ENCODE data around the gene RIGI. TPM values are rescaled to one million over a fixed set of nuclear protein-coding genes. Genes with fewer than 3 reads are reported as not detected.

RIGI gene
- total RNA-seq, 1 donor from 2014 or later = 5.8 TPM

DNA sequence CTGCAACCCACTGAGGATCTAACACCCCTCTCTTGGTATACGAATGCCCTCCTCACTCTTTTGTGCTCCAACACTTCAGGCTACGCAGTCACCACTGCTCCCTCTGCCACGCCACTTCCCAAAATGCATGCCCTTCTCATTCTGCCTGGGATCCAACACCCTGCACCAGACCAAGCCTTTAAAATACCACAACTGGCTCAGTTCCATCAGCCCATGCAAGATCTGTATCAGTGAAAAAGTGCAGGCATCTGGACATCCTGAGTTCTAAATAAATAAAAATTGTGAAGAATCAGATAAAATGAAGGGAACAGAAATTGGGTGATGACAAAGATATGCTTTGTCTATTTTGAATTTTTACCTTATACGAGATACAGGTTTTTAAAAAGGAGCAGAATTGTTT lies 44.3 kb upstream of the RIGI start:
- no peak overlapping the region for H3K4me3 Mint-ChIP-seq

DNA sequence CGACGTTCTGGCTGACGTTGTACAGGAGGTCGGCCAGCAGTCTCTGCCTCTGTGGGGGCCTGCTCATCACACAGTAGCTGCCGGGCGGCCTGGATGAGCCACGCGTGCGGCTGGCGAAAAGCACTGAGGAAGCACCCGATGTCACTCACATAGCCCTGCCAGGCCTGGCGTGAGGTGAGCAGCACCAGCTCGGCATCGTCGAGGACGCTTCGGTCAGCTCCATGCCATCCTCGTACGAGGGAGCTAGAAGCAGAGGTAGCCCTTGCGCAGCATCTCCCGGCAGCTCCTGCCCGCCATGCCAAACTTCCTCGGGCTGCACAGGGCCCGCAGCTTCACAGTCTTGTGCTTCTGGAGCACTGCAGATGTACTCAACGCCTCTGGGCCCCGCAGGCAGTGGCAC lies 40.8 kb upstream of the RIGI start:
- DNase-seq (ENCODE audit: extremely low spot score, unreplicated experiment) = no peak
- Mint-ChIP-seq H3K36me3 (peaks cover 19% of the 10 kb centered on the region), H3K27me3 (no peaks in the 10 kb centered on the region), H3K4me3 (no peak overlapping the region), H3K4me1 (ENCODE audit: unreplicated experiment) (no peaks in the 10 kb centered on the region), H3K9me3 (no peaks in the 10 kb centered on the region), H3K27ac (no peak overlapping the region)
- TF ChIP-seq, protein P1, sequence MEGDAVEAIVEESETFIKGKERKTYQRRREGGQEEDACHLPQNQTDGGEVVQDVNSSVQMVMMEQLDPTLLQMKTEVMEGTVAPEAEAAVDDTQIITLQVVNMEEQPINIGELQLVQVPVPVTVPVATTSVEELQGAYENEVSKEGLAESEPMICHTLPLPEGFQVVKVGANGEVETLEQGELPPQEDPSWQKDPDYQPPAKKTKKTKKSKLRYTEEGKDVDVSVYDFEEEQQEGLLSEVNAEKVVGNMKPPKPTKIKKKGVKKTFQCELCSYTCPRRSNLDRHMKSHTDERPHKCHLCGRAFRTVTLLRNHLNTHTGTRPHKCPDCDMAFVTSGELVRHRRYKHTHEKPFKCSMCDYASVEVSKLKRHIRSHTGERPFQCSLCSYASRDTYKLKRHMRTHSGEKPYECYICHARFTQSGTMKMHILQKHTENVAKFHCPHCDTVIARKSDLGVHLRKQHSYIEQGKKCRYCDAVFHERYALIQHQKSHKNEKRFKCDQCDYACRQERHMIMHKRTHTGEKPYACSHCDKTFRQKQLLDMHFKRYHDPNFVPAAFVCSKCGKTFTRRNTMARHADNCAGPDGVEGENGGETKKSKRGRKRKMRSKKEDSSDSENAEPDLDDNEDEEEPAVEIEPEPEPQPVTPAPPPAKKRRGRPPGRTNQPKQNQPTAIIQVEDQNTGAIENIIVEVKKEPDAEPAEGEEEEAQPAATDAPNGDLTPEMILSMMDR (conservative IDR thresholded peaks at IDR 0.05) = no peak

More for the DNA sequence above, 44.3 kb upstream of the RIGI start:
- H3K27ac Mint-ChIP-seq = no peak overlapping the region
- H3K36me3 Mint-ChIP-seq = peaks cover 16% of the 10 kb centered on the region
- no peak for DNase-seq (ENCODE audit: extremely low spot score, unreplicated experiment)
- no peaks in the 10 kb centered on the region for H3K4me1 Mint-ChIP-seq (ENCODE audit: unreplicated experiment)
- H3K27me3 Mint-ChIP-seq = no peaks in the 10 kb centered on the region
- no peaks in the 10 kb centered on the region for H3K9me3 Mint-ChIP-seq
- TF ChIP-seq, protein P1 (conservative IDR thresholded peaks at IDR 0.05) = no peak

DNA sequence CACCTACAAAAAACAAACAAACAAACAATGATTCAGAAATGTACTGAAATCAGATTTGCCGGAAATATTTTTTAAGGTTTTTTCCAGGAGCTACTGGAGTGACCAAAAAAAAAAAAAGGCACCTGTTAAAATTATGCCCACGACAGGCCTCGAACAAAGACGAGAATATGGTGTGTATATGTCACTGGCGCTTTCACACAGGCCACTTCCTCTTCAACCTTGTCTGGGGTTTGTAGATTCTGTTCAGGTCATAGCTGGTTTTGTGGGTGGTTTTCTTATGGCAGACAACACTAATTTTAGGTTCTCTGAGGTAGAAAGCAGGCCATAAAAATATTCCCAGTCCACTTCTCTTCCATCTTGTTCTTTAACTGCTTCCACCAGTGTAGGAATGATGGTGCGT lies 40.0 kb upstream of the RIGI start:
- peaks cover 22% of the 10 kb centered on the region for H3K36me3 Mint-ChIP-seq
- no peak overlapping the region for H3K4me3 Mint-ChIP-seq
- no peaks in the 10 kb centered on the region for H3K4me1 Mint-ChIP-seq (ENCODE audit: unreplicated experiment)
- H3K27me3 Mint-ChIP-seq = no peaks in the 10 kb centered on the region
- no peaks in the 10 kb centered on the region for H3K9me3 Mint-ChIP-seq
- TF ChIP-seq, protein P1 (conservative IDR thresholded peaks at IDR 0.05) = no peak
- no peak for DNase-seq (ENCODE audit: extremely low spot score, unreplicated experiment)
- H3K27ac Mint-ChIP-seq = no peak overlapping the region

DNA sequence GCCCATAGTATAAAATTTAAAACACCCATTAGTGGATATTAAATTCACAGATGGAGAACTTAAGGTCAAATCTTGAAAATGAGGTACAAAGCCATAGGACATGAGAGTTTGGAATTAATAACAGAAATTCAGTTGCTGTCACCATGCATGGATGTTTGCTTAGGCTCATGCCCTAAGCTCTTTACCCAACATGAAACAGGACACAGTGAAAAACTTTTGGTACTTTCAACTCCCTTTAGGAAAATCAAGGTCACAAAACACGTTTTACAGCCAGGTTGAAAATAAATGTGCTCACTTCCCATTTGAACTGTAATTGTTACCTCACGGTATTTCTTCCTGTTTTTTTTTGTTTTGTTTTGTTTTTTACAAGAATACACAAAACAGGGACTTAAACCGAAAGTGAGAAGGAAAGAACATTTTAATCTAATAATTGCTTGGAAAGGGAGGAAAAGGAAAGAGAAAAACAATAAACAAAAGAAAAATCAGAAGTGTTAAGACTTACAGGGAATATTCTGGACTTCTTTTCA lies 32.5 kb upstream of the RIGI start:
- Mint-ChIP-seq H3K36me3 (peaks cover 11% of the 10 kb centered on the region), H3K27ac (no peak overlapping the region), H3K4me1 (ENCODE audit: unreplicated experiment) (no peaks in the 10 kb centered on the region), H3K9me3 (no peaks in the 10 kb centered on the region), H3K4me3 (no peak overlapping the region), H3K27me3 (no peaks in the 10 kb centered on the region)
- DNase-seq (ENCODE audit: extremely low spot score, unreplicated experiment) = no peak
- TF ChIP-seq, protein P1 (conservative IDR thresholded peaks at IDR 0.05) = no peak

DNA sequence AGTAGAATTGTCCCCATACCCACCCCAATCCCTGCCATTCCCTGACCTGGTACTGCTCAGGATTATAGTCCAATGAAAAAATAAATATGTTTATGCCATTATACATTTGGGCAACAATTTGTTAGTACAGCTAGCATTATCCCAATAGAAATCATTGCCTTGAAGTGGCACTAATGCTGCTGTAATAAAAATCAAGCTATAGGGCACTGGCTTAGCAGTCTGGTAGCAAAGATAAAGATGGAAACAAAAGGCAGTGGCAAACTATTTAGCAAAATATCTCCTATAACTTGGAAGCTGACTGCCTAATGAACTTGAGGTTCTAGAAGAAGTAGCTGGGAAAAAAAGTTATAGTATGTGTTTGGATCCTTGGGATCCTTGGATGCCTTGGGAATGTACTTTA lies 28.6 kb upstream of the RIGI start:
- Mint-ChIP-seq H3K27ac (no peak overlapping the region), H3K4me3 (no peak overlapping the region), H3K9me3 (no peaks in the 10 kb centered on the region), H3K27me3 (no peaks in the 10 kb centered on the region), H3K36me3 (peaks cover 11% of the 10 kb centered on the region), H3K4me1 (ENCODE audit: unreplicated experiment) (peaks cover 6% of the 10 kb centered on the region)
- no peak for DNase-seq (ENCODE audit: extremely low spot score, unreplicated experiment)
- TF ChIP-seq, protein P1 (conservative IDR thresholded peaks at IDR 0.05) = no peak

DNA sequence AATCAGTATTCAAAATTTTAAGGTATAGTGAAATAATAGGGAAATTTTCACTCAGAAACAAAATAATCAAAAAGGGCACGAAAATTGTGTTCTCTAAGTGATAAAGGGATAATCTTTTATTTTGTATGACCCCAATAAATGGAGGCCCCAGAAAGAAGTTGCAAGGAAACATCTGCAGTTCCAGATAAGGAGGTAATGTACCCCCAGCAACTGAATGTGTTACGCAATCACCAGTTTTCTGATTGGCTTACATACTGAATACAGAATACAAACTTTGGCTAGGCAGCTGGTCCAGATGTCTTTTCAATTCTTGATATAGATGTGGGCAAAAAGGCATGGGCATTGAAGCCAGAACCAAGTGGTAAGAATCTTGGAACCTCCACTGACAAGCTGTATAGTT lies 28.1 kb upstream of the RIGI start:
- H3K36me3 Mint-ChIP-seq = peaks cover 11% of the 10 kb centered on the region
- no peak for DNase-seq (ENCODE audit: extremely low spot score, unreplicated experiment)
- TF ChIP-seq, protein P1 (conservative IDR thresholded peaks at IDR 0.05) = no peak
- no peaks in the 10 kb centered on the region for H3K9me3 Mint-ChIP-seq
- H3K27me3 Mint-ChIP-seq = no peaks in the 10 kb centered on the region
- H3K4me3 Mint-ChIP-seq = peak overlapping the region; percentile 64
- peaks cover 10% of the 10 kb centered on the region for H3K4me1 Mint-ChIP-seq (ENCODE audit: unreplicated experiment)
- no peak overlapping the region for H3K27ac Mint-ChIP-seq
